DMS53 treated with DMSO at 0.1 percent for 48 hours (cell line): ENCODE results near the gene GHRH.

ENCODE experiments used
- DNase-seq: peaks from one replicate; lab custom pipeline; 2025; ENCODE audit not compliant: unreplicated experiment; lab: John Stamatoyannopoulos, UW

GHRH gene, protein sequence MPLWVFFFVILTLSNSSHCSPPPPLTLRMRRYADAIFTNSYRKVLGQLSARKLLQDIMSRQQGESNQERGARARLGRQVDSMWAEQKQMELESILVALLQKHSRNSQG

DNA sequence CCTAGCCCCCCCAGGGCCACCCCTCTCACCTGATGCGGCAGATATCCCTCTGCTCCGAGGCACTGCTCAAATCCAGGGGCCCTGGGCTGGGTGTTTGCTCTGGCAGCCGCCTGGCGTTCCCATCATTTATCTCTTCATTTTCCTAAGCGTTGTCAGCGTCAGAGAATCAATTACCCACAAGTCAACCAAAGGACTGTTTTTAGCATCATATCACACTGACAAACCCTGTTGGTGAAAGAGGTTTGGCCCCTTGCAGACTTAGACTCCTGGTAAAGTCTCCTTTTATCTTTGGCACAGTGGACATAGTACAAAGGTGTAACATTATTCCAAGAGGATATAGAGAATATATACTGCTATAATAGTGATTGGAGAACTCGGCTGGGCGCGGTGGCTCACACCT is at the start of gene GHRH:
TSS of gene GHRH (minus strand) at position 101 of the 400 bp plus-strand sequence. CDS start 4,925 bp downstream, outside the sequence.
- no peak for DNase-seq

DNA sequence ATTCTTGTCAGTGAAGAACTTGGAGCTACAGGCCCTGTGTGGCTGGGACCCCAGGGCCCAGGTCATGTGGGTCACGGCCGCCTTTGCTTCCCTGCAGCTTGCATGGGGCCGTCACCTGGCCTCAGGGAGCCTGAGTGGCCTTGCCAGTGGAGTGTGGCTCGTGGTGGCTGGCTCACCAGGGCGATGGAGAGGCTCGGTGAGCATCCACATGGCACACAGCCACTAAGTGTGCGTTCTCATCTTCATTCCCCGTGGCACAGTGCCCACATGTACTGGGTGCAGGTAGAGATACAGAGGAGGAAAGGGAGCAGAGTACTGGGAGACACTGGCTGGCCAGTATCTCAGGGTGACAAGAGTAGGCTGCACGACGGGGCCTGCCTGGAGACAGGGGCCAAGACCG is 49.3 kb upstream of the GHRH start:
- no peak for DNase-seq

DNA sequence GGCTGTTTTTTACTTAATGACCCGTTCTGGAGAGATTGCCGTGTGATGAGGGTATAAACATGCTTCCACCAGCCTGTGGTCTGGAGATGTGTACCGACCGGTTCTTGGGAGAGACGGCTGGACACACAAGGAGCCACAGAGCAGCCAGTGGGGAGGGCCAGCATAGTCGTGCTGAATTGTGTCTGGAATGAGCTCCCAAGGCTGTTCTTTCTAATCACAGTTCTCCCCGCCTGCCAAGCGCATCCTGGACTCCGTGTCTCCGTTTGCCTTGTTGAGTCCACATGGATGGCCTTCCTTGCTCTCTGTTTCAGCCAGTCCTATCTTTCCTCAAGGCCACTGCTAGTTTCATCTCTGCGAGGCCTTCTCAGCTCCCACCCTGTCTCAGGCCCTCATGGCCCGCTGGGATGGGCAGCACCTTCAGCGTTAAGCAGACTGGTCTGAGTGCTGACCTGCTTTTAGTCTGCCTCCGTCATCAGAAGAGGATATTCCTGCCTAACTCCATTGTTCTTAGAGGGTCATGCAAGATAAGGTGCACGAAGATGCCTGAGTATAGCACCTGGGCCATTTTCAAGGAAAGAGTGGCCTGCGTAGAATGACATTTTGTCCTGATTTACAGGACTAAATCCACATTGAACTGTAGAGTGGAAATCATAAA is 48.4 kb upstream of the GHRH start:
- DNase-seq, result no peak

DNA sequence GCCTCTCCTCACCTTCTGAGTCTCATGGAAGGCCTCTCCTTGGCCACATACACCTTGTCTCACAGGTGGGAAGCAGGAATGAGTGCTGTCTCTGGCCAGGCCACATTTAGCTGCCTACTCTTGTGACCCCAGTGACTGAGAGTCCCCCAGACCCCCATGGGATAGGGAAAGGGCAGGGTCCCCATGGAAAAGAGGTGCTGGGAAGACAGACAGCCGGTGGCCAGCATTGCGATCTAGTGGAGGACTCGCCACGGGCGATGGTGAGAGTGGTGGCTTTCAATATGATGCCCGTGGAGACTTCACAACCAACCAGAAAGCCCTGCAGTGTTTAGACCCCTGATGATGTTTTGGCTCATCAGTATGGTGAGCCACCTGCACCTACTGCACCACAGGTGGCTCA is 47.7 kb upstream of the GHRH start:
- DNase-seq, result no peak

DNA sequence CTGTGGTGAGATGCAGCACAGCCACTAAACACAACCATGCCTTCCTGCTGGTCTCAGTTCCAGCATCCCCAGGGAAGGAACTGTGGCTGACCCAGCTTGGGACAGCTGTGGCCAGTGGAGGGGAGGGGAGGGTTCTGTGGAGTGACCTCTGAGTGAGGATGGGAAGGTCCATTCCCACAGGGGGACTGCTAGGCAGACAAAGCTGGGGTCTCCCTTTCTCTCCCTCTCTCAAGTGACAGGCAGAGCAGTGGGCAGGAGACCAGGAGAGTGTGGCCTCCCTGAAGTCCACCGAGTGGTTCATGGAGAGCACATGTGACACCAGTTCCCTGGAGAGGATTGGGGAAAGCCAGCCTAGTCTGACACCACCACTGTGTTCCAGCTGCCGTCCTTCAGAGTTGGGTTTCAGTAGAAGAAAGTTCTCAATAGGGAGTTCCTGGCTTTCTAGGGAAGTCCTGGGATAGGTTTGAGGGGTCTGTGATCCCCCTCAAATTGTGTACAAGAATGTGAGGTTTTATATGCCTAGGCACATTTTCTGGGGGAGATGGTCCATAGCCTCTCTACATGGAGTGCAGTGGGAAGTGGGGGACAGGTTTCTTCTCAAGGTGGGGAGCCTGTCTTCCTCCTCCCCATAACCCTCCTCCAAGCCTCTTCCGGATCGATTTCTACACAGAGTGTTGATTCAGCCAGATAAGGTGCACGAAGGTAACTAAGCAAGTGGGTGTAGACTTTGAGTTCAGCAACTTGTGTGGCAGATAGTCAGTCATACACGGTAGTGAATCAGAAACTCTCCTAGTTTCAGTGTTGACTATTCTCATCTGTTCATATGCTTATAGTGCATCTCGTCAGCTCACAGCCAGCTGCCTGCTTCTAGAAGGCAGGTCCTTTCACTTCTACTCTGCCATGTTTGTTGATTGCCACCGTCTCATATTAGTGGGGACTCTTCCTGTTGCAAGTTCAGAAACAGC is 46.8 kb upstream of the GHRH start:
- DNase-seq, result no peak

DNA sequence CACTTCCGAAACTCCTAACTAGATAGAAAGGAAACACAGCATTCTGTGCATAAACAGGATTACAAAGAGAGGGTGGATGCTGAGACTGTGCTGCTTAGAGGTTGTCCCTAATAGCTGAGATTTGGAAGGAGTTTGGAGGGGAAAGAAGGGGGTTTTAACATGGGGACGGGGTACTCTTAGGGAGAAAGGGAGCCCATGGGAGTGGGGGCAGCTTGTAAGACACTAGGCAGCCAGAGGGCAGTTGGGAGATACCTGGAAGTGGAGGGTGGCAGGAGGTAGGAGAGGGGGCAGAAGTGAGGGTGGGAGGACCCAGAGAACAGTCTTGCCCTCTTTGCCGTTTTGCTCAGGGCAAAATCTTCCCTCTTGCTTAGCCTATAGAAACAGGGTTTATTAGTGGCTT is 44.2 kb upstream of the GHRH start:
- DNase-seq, result no peak

DNA sequence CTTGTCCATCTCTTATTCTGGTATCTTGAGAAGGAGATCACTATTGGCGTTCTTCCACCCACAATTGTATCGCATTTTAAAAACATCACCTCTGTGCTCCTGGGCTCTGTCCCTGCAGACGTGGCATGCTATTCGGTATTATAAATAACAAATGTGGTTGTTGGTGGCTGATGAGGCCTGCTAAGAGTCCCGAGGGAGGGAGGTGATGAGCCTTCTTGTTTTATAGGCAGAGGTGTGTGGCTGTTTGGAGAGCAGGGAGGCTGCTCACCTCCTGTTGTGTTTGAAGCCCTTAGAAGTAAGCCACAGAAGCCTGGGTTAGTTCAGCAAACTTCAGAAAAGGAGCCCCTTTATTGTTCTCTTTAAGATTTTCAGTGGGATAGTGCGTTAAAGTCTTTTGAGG is 43.5 kb upstream of the GHRH start:
- DNase-seq, result no peak

DNA sequence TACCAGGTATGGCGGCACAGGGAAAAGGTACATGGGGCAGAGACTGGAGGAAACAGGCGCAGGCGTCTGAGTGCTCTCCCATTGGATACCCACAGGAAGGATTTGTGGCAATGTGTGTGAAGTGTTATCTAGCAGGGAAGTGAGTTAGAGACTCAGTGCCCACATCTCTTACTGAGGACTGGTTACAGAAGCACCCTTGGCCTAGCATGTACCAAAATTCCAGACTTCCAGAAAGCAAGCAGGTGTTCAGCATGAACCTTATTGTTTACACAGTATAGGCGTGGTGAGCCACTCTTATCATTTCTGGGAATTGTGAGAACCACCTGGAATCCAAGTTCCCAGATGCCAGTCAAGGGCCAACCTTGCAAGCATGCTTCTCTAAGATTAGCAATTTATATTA is 42.0 kb upstream of the GHRH start:
- no peak for DNase-seq

DNA sequence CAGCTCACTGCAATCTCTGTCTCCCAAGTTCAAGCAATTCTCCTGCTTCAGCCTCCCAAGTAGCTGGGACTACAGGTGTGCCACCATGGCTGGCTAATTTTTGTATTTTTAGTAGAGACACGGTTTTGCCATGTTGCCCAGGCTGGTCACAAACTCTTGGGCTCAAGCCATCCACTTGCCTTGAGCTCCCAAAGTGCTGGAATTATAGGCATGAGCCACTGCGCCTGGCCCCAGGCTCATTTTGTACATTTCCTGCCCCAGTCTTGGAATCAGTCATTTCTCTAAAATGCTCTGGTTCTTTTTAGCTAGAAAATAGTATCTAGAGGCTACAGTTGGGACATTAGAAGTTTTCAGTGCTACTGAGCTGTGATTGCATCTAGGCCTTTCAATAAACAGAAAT is 41.4 kb upstream of the GHRH start:
- no peak for DNase-seq

DNA sequence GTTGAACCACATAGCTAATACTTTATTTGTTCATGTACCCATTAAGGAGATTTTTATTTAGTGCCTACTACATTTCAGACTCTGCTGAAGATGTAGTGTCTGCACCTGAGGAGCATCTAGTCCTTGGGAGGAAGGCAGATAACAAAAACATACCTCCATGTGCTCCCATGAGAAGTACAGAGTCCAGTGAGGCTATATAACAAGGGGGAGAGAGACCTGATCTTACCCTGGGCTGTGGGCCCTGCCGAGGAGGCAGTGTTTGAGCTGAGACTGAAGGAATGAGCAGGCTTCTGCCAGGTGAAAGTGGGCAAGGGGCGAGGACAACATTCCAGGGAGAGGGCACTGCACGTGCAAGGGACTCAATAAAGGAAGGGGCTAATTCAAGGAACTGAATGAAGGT is 39.9 kb upstream of the GHRH start:
- DNase-seq, result no peak

DNA sequence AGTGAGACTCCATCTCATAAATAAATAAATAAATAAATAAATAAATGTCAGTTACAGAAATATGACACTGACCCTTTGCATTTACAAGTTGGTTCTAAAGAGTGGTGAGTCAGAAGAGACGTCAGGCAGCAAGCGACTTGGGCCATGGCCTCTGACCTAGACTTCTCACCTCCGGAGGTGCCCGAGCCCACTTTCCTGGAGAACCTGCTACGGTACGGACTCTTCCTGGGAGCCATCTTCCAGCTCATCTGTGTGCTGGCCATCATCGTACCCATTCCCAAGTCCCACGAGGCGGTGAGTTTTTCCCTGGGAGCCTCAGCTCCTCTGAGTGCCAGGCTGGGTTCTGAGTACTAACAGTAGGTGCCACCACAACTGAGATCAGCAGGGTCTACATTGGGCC is 39.5 kb upstream of the GHRH start:
- DNase-seq, result no peak

DNA sequence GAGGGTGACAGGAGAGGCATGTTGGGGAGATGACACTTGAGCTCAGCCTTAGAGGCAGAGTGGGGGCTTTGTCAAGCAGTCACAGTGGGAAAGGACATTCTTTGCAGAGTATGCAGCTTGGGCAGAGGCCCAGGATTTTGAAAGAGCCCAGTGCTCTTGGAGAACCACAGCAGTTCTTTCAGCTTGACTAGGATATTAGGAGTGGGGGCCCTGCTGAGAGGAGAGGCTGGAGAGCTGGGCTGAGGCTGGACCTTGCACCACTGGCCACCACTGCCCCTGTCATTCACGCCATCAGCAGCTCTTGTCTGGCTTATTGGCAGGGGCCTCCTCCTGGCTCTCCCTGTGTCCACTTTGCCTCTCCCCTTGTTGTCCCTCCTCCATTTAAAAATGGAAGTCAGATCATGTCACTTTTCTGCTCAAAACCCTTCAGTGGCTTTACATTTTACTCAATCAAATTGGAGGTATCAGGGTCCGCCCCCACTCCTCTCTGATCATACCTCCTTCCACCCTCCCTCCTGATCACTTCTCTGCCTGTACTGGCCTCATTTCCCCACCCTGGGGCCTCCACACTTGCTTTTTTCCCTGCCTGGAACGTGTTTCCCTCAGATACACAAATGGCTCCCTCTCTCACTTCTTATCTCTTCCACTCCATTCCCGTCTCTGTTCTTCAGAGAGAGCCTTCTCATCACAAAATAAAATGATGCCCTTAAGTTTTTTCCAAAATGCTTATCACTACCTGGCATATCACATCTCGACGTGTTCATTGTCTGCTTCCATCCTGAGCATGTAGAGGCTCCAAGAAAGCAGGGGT is 38.3 kb upstream of the GHRH start:
- no peak for DNase-seq

DNA sequence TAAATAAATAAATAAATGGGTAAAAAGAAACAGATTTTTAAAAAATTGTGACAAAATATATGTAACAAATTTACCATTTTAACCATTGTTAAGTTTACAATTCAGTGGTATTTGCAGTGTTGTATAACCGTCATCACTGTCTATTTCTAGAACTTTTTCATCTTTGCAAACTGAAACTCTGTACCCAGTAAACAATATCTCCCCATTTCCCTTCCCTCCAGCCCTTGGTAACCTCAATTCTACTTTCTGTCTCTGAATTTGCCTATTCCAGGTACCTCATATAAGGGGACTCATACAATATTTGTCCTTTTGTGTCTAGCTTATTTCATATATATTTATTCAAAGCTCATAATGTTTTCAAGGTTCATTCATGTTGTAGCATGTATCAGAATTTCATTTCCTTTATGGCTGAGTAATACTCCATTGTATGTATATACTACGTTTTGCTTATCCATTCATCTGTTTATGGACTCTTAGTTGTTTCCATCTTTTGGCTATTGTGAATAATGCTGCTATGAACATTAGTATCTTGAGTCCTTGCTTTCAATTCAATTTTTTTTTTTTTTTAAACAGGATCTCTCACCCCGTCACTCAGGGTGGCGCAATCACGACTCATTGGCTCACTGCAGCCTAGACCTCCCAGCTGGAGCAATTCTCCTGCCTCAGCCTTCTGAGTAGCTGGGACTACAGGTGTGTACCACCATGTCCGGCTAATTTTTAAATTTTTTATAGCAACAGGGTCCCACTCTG is 36.8 kb upstream of the GHRH start:
- DNase-seq, result no peak

DNA sequence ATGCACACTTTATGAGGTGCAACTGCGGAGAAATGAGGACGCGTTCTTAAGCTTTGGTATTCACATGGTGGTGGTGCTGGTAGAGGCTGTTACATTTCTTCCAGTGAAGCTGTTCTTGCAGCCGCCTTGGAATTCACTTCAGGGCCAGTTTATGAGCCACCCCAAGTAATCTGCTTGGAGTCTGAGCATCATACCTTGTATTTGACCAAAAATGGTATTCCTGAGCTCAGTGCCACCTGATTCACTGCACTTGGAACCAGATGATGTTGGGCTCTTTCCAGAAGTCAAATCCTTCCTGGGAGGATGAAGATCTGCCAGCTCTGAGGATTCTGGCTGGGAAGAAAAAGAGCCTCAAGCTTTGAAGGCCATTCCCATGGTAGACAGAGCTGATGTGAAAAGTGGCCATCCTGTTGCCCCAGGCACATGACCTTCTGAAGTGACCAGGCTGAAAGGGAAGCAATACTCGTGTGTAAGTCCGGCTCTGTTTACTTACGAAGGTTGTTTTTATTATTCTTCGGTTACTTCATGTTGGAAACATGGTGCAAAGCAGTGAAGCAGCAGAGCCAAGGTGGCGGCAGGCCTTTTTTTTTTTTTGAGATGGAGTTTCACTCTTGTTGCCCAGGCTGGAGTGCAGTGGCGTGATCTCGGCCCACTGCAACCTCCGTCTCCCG is 35.6 kb upstream of the GHRH start:
- no peak for DNase-seq

DNA sequence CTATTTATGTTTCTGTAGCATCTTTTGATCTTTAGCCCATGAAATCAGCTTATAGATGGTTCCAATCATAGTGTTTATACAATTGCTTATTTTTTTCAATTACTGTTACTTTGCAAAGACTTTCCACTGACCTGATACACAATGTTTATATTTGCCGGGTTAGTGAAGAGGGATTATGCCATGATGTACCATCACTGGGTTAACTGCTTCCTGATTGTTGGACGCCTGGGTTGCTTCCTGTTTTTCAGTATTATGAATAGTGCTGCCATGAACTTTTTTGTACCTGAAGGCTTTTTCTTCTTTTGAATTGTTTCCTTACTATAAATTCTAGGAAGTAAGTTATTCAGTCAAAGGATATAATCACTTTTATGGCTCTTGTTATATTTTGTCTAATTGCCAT is 34.8 kb upstream of the GHRH start:
- no peak for DNase-seq

DNA sequence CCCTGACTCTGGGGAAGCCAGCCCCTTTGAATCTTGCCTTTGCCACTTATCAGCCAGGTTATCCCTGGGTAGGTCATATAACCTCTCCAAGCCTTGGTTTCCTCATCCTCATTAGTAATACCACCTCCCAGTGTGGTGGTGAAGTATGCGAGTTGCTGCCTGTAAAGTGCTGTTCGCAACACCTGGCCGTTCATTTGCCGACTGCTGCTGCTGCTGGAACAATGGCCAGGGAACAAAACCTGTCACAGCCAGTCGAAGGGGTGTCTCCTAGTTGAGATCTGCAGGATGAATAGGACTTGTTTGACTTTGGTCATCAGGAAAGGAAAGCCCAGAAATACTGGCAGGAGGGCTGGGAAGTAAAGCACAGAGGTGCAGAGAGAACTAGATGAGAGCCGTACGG is 34.0 kb upstream of the GHRH start:
- DNase-seq, result peak; percentile 92

DNA sequence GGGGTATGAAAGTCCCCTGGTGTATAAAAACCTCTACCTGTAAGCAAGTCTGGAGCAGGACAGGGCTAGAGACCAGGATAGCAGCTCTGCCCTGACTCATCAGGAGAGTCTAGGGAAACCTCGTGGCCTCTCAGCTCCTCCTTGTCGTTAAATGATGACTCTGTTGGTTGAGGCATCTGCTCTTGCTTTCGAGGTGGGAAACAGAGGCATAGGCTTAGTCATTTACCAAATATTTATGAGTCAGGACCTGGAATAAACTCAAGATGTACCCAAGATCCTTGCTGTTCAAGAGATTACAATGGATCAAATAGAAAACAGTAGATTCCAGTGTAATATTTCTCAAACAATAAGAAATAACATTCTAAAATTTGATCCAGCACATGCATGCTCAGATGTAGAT is 33.4 kb upstream of the GHRH start:
- DNase-seq, result peak; percentile 39

DNA sequence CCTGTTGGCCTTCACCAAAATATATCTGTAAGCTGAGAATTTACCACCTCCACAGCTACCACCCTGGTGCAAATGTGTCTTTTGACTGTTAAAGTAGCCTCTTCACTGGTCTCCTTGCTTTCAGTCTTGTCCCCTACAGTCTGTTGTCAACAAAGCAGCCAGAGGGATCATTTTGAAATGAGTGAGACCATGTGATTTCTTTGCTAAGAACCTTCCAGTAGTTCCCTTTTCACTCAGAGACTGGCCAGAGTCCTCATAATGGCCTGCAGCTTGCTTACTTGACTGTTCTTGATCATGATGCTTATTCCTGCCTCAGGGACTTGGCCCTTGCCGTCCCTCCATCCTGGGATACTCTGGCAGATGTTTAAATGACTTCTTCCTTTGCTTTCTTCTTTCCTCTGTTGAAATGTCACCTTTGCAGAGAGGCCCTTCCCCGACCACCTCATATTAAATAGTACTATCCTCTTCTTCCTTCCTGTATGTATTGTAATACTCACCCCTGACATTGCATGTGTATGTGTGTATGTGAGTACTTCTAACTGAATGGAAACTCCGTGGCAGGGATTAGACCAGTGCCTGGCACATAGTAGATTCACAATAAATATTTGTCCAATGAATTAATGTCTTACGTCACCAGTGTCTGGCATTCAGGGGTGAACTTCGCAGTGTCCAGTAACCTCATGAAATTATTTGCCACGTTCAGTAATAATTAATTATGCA is 32.8 kb upstream of the GHRH start:
- DNase-seq, result no peak

DNA sequence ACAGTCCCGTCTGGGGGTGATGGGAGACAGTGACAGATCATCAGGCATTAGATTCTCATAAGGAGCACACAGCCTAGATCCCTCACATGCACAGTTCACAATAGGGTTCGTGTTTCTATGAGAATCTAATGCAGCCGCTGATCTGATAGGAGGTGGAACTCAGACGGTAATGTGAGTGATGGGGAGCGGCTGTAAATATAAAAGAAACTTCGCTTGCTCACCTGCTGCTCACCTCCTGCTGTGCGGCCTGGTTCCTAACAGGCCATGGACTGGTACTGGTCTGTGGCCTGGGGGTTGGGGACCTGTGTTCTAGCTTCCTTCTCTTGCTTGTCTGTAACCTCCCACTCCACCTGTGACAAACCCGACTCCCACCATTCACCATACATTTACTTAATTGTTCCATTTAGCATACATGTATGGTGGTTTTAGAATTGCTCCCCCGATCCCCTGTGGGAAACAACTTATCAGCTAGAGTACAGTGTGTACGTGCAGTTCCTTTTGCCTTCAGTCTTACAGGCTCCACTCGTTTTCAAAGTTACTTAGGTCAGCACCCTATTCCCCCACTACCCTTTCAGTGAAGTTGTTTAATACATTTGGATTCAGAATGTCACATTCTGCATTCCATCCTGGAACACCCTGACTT is 31.8 kb upstream of the GHRH start:
- no peak for DNase-seq
